ENCODE results near the gene PDE6D.

DNA sequence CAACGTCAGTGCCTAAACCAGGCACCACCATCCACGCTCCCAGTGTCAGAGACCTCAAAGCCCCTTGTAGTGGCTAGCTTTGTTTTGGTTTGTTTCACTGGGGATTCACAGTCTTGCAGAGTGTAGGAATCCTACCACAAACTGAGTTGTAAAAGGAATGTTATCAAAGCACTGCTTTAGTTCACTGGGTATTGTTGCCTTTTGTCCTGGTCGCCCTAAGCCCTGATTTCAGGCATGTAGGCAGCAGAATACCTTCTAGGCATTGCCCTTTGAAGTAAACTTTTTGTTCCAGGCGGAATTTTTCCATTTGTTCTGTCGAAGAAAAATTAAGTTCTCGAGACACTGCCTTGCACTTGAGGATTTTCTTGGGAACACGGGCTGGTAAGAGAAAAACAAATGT, 43.3 kb downstream of the PDE6D start:
- no peak for TF ChIP-seq POLR2A (IDR thresholded peaks at IDR 0.05)
- TF ChIP-seq, protein P1, sequence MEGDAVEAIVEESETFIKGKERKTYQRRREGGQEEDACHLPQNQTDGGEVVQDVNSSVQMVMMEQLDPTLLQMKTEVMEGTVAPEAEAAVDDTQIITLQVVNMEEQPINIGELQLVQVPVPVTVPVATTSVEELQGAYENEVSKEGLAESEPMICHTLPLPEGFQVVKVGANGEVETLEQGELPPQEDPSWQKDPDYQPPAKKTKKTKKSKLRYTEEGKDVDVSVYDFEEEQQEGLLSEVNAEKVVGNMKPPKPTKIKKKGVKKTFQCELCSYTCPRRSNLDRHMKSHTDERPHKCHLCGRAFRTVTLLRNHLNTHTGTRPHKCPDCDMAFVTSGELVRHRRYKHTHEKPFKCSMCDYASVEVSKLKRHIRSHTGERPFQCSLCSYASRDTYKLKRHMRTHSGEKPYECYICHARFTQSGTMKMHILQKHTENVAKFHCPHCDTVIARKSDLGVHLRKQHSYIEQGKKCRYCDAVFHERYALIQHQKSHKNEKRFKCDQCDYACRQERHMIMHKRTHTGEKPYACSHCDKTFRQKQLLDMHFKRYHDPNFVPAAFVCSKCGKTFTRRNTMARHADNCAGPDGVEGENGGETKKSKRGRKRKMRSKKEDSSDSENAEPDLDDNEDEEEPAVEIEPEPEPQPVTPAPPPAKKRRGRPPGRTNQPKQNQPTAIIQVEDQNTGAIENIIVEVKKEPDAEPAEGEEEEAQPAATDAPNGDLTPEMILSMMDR (IDR thresholded peaks at IDR 0.05), result no peak

All from upper lobe of left lung (tissue), 4 donors.